ENCODE data around the gene LGALS9. TPM values are rescaled to one million over a fixed set of nuclear protein-coding genes. Genes with fewer than 3 reads are reported as not detected.

LGALS9 gene
- total RNA-seq = 12.8 TPM

GRCh38 chr17:27630607-27631410 is at the start of gene LGALS9:
Gene LGALS9 (plus strand): TSS chr17:27631188. CDS start chr17:27631266, 78 bp downstream.

Small RNA genes lying within 50 kb of the gene (small RNA-seq; reads per million reads assigned to genes)
- gene AC015688.1 (ENCODE audit: low replicate concordance) (not detected), gene AC015688.2 (ENCODE audit: low replicate concordance) (not detected), gene AC015688.5 (ENCODE audit: low replicate concordance) (not detected), gene CPDP1 (ENCODE audit: low replicate concordance) (not detected)

Other genes starting within 250 kb of the LGALS9 start
- 55.7 TPM for gene KSR1, start 174.7 kb upstream of the LGALS9 start, total RNA-seq
- gene NOS2, start 169.3 kb downstream of the LGALS9 start, total RNA-seq = 2.3 TPM